Sigmoid colon (tissue), 3 donors: ENCODE measurements around the gene PHLDB1.

Source experiments
- POLR2A ChIP-seq, 2 donors: fragments of 450-650 bp; IDR thresholded peaks; one replicate each; pipeline ENCODE4 v1.6.1; 2016; ENCODE audit warnings: antibody characterized with exemption in 2 of 2, mild to moderate bottlenecking in 2 of 2, moderate library complexity in 2 of 2
- TF ChIP-seq, protein P1 (sequence below), 4 experiments: fragments of 450-650 bp in 3 of 4; fragments of 200-600 bp in 1 of 4; IDR thresholded peaks; one replicate each; pipeline ENCODE4 v1.5.1; 2016 to 2019; ENCODE audit warnings: antibody characterized with exemption in 4 of 4, mild to moderate bottlenecking in 3 of 4, moderate library complexity in 2 of 4

DNA sequence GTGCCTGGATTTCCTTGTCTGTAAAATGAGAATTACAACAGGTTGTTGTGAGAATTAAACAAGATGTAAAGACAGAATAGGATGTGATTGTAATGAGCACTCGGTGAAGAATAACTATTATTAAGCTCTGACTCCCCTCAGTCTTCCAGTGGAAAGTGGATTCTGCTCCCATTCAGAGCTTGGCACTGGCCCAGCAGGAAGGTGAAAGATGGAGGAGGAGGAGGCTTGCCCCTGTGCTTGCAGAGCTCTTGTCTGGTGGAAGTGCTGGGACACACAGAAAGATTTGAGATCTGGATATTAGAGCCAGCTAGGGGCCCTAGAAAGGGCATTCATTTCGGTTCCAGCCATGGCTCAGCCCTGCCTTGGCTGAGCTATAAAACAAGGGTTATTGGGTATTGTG is 28.2 kb downstream of the PHLDB1 start:
- no peak for TF ChIP-seq POLR2A (IDR thresholded peaks at IDR 0.05)
- TF ChIP-seq, protein P1, sequence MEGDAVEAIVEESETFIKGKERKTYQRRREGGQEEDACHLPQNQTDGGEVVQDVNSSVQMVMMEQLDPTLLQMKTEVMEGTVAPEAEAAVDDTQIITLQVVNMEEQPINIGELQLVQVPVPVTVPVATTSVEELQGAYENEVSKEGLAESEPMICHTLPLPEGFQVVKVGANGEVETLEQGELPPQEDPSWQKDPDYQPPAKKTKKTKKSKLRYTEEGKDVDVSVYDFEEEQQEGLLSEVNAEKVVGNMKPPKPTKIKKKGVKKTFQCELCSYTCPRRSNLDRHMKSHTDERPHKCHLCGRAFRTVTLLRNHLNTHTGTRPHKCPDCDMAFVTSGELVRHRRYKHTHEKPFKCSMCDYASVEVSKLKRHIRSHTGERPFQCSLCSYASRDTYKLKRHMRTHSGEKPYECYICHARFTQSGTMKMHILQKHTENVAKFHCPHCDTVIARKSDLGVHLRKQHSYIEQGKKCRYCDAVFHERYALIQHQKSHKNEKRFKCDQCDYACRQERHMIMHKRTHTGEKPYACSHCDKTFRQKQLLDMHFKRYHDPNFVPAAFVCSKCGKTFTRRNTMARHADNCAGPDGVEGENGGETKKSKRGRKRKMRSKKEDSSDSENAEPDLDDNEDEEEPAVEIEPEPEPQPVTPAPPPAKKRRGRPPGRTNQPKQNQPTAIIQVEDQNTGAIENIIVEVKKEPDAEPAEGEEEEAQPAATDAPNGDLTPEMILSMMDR (IDR thresholded peaks at IDR 0.05): no peak
